ENCODE data around the gene KPNA5. TPM values are rescaled to one million over a fixed set of nuclear protein-coding genes. Genes with fewer than 3 reads are reported as not detected.

The KPNA5 gene
- 13.9 and 19.4 TPM in 2 replicates for total RNA-seq

DNA sequence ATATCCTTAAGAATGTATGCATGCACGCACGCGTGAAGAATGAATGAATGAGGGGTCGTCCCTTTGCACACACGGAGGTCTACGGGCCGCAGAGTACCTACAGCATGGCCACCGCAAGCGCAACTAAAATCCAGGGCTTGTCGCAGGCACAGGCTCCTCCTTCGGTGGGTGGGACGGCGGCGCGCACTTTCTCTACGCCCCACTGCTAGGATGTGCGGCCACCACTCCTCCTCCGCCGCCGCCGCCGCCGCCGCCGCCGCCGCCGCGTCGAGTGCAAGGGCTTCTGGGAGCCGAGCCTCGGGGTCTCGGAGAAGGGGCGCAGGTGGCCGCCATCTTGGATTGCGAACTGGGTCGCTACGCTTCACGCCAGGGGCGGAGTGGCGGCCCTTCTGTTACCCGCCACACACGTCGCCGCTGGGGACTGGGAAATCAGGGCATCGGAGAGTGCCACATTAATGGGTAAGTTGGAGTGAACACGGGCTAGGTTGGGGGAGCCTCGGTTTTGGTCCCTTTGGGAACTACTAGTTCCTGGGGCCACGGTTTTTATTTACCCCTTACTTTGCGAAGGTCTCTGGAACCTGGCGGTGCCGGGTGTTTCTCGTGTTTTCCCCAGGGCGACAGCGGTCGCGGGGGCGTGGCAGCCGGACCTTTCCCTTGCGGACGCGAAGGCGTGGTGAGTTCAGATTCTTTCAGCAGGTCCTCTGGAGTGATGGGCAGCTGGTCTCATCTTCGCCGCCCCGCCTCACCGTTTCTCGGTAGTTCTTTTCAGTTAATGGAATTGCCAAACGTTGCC lies at the start of gene KPNA5:
KPNA5 (plus strand) TSS at position 332 of the 793 bp plus-strand sequence; CDS start at position 456, 124 bp downstream.

DNA sequence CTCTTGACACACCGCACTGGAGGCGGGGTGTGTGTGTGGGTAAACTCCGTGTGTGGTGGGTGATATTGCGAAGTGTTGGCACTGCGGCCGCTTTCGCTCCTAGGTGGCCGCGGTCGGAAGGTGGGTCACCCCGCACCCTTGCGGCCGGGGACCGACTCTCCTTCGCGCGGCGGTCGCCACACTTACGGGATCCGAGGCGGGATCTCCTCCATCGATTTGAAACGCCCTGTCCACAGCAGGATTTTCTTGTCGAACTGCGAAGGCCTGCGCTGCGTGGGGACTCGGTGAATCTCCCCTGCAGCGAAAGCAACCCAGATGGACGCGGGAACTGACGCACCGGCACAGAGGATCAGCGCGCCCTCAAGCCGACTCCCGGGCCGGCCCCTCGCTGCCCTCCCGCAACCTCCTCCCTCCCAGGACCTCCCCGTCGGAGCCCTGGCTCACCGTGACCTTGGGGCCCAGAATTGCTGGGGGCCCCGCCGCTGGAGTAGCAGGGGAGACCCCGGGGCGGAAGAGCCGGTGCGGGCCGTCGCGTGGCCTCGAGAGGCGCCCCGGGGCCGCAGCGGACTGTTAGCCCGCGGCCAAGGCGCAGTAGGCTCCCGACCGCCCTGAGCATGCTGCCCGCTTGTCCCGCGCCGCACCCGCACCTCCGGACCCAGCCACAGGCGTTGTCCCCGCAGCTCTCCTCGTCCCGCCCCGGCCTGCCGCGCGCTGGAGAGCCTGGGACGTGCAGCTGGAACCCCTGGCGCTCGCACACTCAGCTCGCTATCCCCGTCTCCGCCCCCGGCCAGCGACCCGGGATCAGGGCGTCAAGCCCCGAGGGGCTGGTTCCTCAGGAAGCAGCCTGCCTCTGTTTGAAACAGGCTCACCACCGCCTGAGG lies 84.2 kb downstream of the KPNA5 start, which contains the start of gene FAM162B:
FAM162B (minus strand) TSS at position 759 of the 881 bp plus-strand sequence; CDS start at position 616, 143 bp downstream.

Other genes starting within 250 kb of the KPNA5 start
- 3.7 and 4.2 TPM in 2 replicates for gene CALHM6, start 219.8 kb upstream of the KPNA5 start, total RNA-seq
- 1.3 and 2.6 TPM in 2 replicates for gene CALHM5, start 169.6 kb upstream of the KPNA5 start, total RNA-seq
- gene TRAPPC3L, start 135.5 kb upstream of the KPNA5 start, total RNA-seq = 0.11 and 0.34 TPM in 2 replicates
- gene CALHM4, start 127.5 kb upstream of the KPNA5 start, total RNA-seq = 0.11 and 0.26 TPM in 2 replicates
- gene RWDD1, start 109.7 kb upstream of the KPNA5 start, total RNA-seq = 23.4 and 31.5 TPM in 2 replicates
- 0.65 and 2.6 TPM in 2 replicates for gene RSPH4A, start 64.7 kb upstream of the KPNA5 start, total RNA-seq
- 21.0 and 30.9 TPM in 2 replicates for gene ZUP1, start 12.4 kb upstream of the KPNA5 start, total RNA-seq
- 6.5 and 7.9 TPM in 2 replicates for gene FAM162B, start 84.5 kb downstream of the KPNA5 start, total RNA-seq
- not detected in 2 replicates for gene GPRC6A, start 147.9 kb downstream of the KPNA5 start, total RNA-seq
- gene RFX6, start 196.0 kb downstream of the KPNA5 start, total RNA-seq = not detected in 2 replicates